CD4-positive, alpha-beta T cell treated with Interleukin-6 for 4 hours (primary cell): ENCODE data around the gene ANKS1A.

Experiments used
- DNase-seq: peaks from one replicate; pipeline ENCODE4 v3.0.0-alpha.2; 2020; ENCODE audit warnings: mixed read lengths

The ANKS1A gene

GRCh38 chr6:35076997-35077712 is 188.1 kb downstream of the ANKS1A start:
- no peak for DNase-seq

GRCh38 chr6:35077713-35078105 is 188.7 kb downstream of the ANKS1A start:
- DNase-seq = no peak

- DNase-seq = no peak
These were observed 189.3 kb downstream of the ANKS1A start for GRCh38 chr6:35078226-35078850.

GRCh38 chr6:35078896-35079295 is 189.8 kb downstream of the ANKS1A start:
- no peak for DNase-seq

GRCh38 chr6:35079311-35080000 is 190.4 kb downstream of the ANKS1A start:
- DNase-seq = no peak

- DNase-seq = no peak
These were observed 191.1 kb downstream of the ANKS1A start for GRCh38 chr6:35080016-35080680.

GRCh38 chr6:35080821-35081425 is 191.9 kb downstream of the ANKS1A start:
- no peak for DNase-seq

GRCh38 chr6:35081426-35081851 is 192.4 kb downstream of the ANKS1A start:
- DNase-seq = no peak

GRCh38 chr6:35082046-35082732 is 193.1 kb downstream of the ANKS1A start:
- DNase-seq = no peak

- DNase-seq = no peak
These were observed 193.8 kb downstream of the ANKS1A start for GRCh38 chr6:35082733-35083403.

- DNase-seq = no peak
These were observed 194.5 kb downstream of the ANKS1A start for GRCh38 chr6:35083507-35083906.

- DNase-seq = no peak
These were observed 195.0 kb downstream of the ANKS1A start for GRCh38 chr6:35084041-35084491.

- no peak for DNase-seq
These were observed 195.6 kb downstream of the ANKS1A start for GRCh38 chr6:35084511-35085203.

- no peak for DNase-seq
These were observed 196.6 kb downstream of the ANKS1A start for GRCh38 chr6:35085359-35086281.

GRCh38 chr6:35086282-35086632 is 197.2 kb downstream of the ANKS1A start:
- no peak for DNase-seq

GRCh38 chr6:35086636-35087360 is 197.7 kb downstream of the ANKS1A start:
- DNase-seq = no peak

- no peak for DNase-seq
These were observed 198.6 kb downstream of the ANKS1A start for GRCh38 chr6:35087361-35088280.
